ENCODE data around the gene ENPP4. TPM values are rescaled to one million over a fixed set of nuclear protein-coding genes. Genes with fewer than 3 reads are reported as not detected.

The ENPP4 gene
- total RNA-seq, 1 donor, result 6.2 TPM

Other genes starting within 250 kb of the ENPP4 start
- gene CLIC5, start 114.1 kb upstream of the ENPP4 start, total RNA-seq, result under 0.01 TPM
- gene ENPP5, start 41.0 kb downstream of the ENPP4 start, total RNA-seq, result 1.9 TPM

Measured in hematopoietic multipotent progenitor cell (in vitro differentiated cells).